Mesenchymal stem cell (in vitro differentiated cells and primary cell): ENCODE results near the gene PRAMEF2.
"Not testable (repeated sequence)": the region's sequence is repeated elsewhere in the genome, so short reads cannot be mapped to it uniquely, and the experiment has no call there.

ENCODE experiments used
- DNase-seq: peaks from one replicate; pipeline ENCODE4 v3.0.0-alpha.2; 2013
- H2AFZ ChIP-seq: one replicate; pipeline ENCODE4 v1.6.1; 2013; ENCODE audit warnings: low read depth, mild to moderate bottlenecking, control low read depth, inconsistent platforms, low read length, moderate library complexity
- H2AK5ac ChIP-seq: 2 replicates; pipeline ENCODE4 v1.6.1; 2013; ENCODE audit warnings: low read length, moderate library complexity, mild to moderate bottlenecking, inconsistent platforms; ENCODE audit not compliant: severe bottlenecking
- H2BK120ac ChIP-seq: one replicate; pipeline ENCODE4 v1.6.1; 2013; ENCODE audit warnings: low read depth, mild to moderate bottlenecking, inconsistent platforms, low read length, moderate library complexity
- H2BK12ac ChIP-seq, 2 experiments: one replicate each; pipeline ENCODE4 v1.6.1; 2013; ENCODE audit warnings: inconsistent platforms in 2 of 2, low read length in 2 of 2, mild to moderate bottlenecking in 2 of 2, moderate library complexity in 2 of 2, control low read depth in 1 of 2
- H2BK15ac ChIP-seq: one replicate; pipeline ENCODE4 v1.6.1; 2013; ENCODE audit warnings: mild to moderate bottlenecking, low read depth, inconsistent platforms; ENCODE audit not compliant: poor library complexity, severe bottlenecking
- H2BK5ac ChIP-seq: 2 replicates; pipeline ENCODE4 v1.6.1; 2013; ENCODE audit warnings: low read depth, mild to moderate bottlenecking, low read length, control low read depth, inconsistent platforms; ENCODE audit not compliant: poor library complexity, severe bottlenecking
- H3K14ac ChIP-seq, 2 experiments: one replicate each; pipeline ENCODE4 v1.6.1; 2013; ENCODE audit warnings: inconsistent platforms in 2 of 2, low read length in 2 of 2, control low read depth in 1 of 2, mild to moderate bottlenecking in 1 of 2, moderate library complexity in 1 of 2
- H3K18ac ChIP-seq, 2 experiments: one replicate each; pipeline ENCODE4 v1.6.1; 2013; ENCODE audit warnings: inconsistent platforms in 2 of 2, low read length in 2 of 2, control low read depth in 1 of 2, low read depth in 1 of 2, mild to moderate bottlenecking in 1 of 2
- H3K23ac ChIP-seq, 2 experiments: one replicate each; pipeline ENCODE4 v1.6.1; 2013; ENCODE audit warnings: inconsistent platforms in 2 of 2, low read length in 2 of 2, mild to moderate bottlenecking in 2 of 2, moderate library complexity in 2 of 2, control low read depth in 1 of 2
- H3K27ac ChIP-seq: 2 replicates; pipeline ENCODE4 v1.5.1; 2013; ENCODE audit warnings: mild to moderate bottlenecking, moderate library complexity, low read length, control low read depth, inconsistent platforms; ENCODE audit not compliant: poor library complexity, severe bottlenecking
- H3K27me3 ChIP-seq, 2 experiments: 2 replicates each; pipeline versions ENCODE4 v1.6.1 to v1.7.0; 2013; ENCODE audit warnings: low read length in 2 of 2, mild to moderate bottlenecking in 2 of 2, moderate library complexity in 2 of 2, control low read depth in 1 of 2, inconsistent platforms in 1 of 2; ENCODE audit not compliant: control insufficient read depth in 1 of 2, insufficient read depth in 1 of 2
- H3K36me3 ChIP-seq, 2 experiments: 2 replicates each; pipeline versions ENCODE4 v1.6.1 to v1.7.0; 2013; ENCODE audit warnings: low read length in 2 of 2, control low read depth in 1 of 2, inconsistent platforms in 1 of 2, low read depth in 1 of 2, mild to moderate bottlenecking in 1 of 2; ENCODE audit not compliant: insufficient read depth in 2 of 2, control insufficient read depth in 1 of 2
- H3K4ac ChIP-seq, 2 experiments: one replicate each; pipeline ENCODE4 v1.6.1; 2013; ENCODE audit warnings: inconsistent platforms in 2 of 2, low read length in 2 of 2, mild to moderate bottlenecking in 2 of 2, moderate library complexity in 2 of 2, control low read depth in 1 of 2, low read depth in 1 of 2
- H3K4me1 ChIP-seq: 2 replicates; pipeline ENCODE4 v1.6.1; 2013; ENCODE audit warnings: low read depth, low read length, control low read depth; ENCODE audit not compliant: control insufficient read depth, insufficient read depth
- H3K4me2 ChIP-seq: 2 replicates; pipeline ENCODE4 v1.6.1; 2013; ENCODE audit warnings: low read length, mild to moderate bottlenecking, inconsistent platforms; ENCODE audit not compliant: poor library complexity, severe bottlenecking
- H3K4me3 ChIP-seq, 2 experiments: 2 replicates each; pipeline versions ENCODE4 v1.5.1 to v1.7.0; 2013; ENCODE audit warnings: low read length in 2 of 2, mild to moderate bottlenecking in 2 of 2, control low read depth in 1 of 2, low read depth in 1 of 2; ENCODE audit not compliant: insufficient read depth in 1 of 2
- H3K79me1 ChIP-seq: replicated peaks from 2 replicates; pipeline ENCODE4 v1.6.1; 2013; ENCODE audit warnings: mild to moderate bottlenecking, control low read depth, low read length, inconsistent platforms; ENCODE audit not compliant: poor library complexity, severe bottlenecking
- H3K9ac ChIP-seq: 2 replicates; pipeline ENCODE4 v1.7.0; 2013; ENCODE audit warnings: mild to moderate bottlenecking, low read length, moderate library complexity
- H3K9me3 ChIP-seq: 2 replicates; pipeline ENCODE4 v1.7.0; 2013; ENCODE audit warnings: mild to moderate bottlenecking, low read length; ENCODE audit not compliant: control insufficient read depth
- H4K8ac ChIP-seq: one replicate; pipeline ENCODE4 v1.6.1; 2013; ENCODE audit warnings: inconsistent platforms, mild to moderate bottlenecking, low read length, moderate library complexity
- H4K91ac ChIP-seq: one replicate; pipeline ENCODE4 v1.6.1; 2013; ENCODE audit warnings: mild to moderate bottlenecking, low read length, inconsistent platforms
- WGBS: methylation state at CpG from one replicate; pipeline ENCODE4 v1.1.7; 2013; ENCODE audit warnings: mixed read lengths; 5-methylcytosine and 5-hydroxymethylcytosine counted together

PRAMEF2 gene

DNA sequence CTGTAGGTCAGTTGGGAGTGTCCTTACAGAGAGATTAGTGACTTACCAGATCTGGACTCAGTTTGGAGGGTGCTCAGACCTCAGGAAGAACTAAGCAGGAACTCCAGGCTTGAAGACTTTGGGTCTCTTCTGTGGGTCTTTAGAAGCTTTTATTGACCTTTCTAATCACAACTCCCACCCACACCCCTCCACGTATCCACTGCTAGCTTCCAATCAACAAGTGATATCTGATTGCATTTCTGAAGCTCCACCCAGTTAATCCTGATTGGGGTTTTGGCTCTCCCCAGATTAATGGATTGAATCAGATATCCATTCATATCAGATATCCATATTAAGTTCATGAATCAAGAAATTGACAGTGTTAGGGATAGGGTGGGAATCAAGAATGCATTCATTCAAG, 41.3 kb downstream of the PRAMEF2 start, which contains the start of gene PRAMEF10:
PRAMEF10 (minus strand) TSS at position 101 of the 400 bp plus-strand sequence. CDS start 2,423 bp downstream, outside the sequence.
- H2BK15ac ChIP-seq = not testable (repeated sequence)
- WGBS = no CpG with 5 or more reads among the region's 1 CpG

DNA sequence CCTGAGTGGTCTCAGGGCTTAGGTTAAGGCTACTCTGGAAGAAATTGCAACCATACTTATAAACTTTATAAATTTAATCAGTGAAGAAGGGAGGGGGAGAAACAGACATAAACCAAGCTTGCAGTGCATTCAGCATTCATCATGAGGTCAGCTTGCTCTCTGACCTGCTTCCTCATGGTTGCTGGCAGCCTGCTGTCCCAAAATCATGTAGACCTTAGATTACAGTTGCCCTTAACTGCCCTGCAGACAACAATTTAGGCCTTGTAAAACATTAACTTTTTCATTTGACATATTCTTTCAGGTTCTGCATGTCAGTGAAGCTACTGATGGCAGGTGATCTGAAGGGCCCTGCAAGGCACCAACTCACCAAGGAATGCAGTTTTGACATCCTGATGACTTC, 42.3 kb downstream of the PRAMEF2 start:
- not testable (repeated sequence) for H2AK5ac ChIP-seq, H3K18ac ChIP-seq, H2BK5ac ChIP-seq, H3K27ac ChIP-seq, H2AFZ ChIP-seq, H3K27me3 ChIP-seq, H2BK12ac ChIP-seq, H3K14ac ChIP-seq, H3K4ac ChIP-seq, H3K36me3 ChIP-seq, H3K9me3 ChIP-seq, DNase-seq, H2BK15ac ChIP-seq, H3K4me1 ChIP-seq, H3K9ac ChIP-seq, H3K4me2 ChIP-seq, H3K23ac ChIP-seq, H4K8ac ChIP-seq, H3K79me1 ChIP-seq, H3K4me3 ChIP-seq, H4K91ac ChIP-seq, H2BK120ac ChIP-seq

More for the DNA sequence above, 41.3 kb downstream of the PRAMEF2 start, which contains the start of gene PRAMEF10:
- H3K4me2 ChIP-seq, H2AFZ ChIP-seq, H2BK5ac ChIP-seq, H4K91ac ChIP-seq, H3K9me3 ChIP-seq, H3K23ac ChIP-seq, H3K4ac ChIP-seq, H2AK5ac ChIP-seq, H3K4me3 ChIP-seq, H2BK120ac ChIP-seq, H3K27ac ChIP-seq, H3K27me3 ChIP-seq, DNase-seq, H3K18ac ChIP-seq, H3K36me3 ChIP-seq, H4K8ac ChIP-seq, H3K14ac ChIP-seq, H2BK12ac ChIP-seq, H3K9ac ChIP-seq, H3K4me1 ChIP-seq, H3K79me1 ChIP-seq: not testable (repeated sequence)

DNA sequence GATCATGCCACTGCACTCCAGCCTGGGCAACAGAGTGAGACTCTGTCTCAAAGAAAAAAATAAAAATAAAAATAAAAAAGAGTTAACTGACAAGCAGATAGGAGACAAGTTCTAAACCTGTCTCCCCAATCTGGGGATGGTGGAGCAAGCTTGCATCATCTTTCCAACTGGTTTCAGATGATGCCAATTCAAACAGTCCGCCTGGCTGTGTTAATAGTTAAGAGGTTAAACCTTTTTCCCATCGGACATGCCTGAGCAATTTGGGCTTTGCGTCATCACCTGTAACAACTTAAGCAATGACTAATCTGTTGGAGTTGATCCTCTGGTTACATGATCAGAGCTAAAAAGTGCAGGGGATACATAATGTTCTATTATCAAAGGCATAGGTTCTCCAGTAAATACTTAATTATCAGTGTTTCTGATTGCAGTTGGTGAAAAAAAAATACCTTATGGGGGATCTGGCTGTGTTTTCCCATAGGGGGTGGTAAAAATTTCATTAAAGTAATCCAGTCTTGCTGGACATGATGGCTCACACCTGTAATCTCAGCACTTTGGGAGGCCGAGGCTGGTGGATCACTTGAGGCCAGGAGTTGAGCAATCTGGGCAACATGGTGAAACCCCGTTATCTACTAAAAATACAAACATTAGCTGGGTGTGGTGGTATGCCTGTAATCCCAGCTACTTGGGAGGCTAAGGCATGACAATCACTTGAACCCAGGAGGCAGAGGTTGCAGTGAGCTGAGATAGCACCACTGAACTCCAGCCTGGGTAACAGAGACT, 47.1 kb downstream of the PRAMEF2 start:
- H2BK5ac ChIP-seq, H3K4me2 ChIP-seq, H3K18ac ChIP-seq, H3K23ac ChIP-seq, H3K79me1 ChIP-seq, DNase-seq, H3K36me3 ChIP-seq, H2BK120ac ChIP-seq, H3K9ac ChIP-seq, H4K91ac ChIP-seq, H4K8ac ChIP-seq, H3K4ac ChIP-seq, H3K14ac ChIP-seq, H2BK15ac ChIP-seq, H3K9me3 ChIP-seq, H2AFZ ChIP-seq, H3K4me3 ChIP-seq, H3K27me3 ChIP-seq, H2BK12ac ChIP-seq, H3K4me1 ChIP-seq, H3K27ac ChIP-seq, H2AK5ac ChIP-seq: not testable (repeated sequence)
- WGBS = 100% methylated on average over 1 of the region's 5 CpGs
